Neural cell (in vitro differentiated cells): Measurements from ENCODE around the gene FBXW8. TPM values are rescaled to one million over a fixed set of nuclear protein-coding genes. Genes with fewer than 3 reads are reported as not detected.

Experiments
- H2AFZ ChIP-seq: fragments of 200-600, 300-800 bp; sonication (generic), shearing (Covaris generic); 2 replicates; pipeline ENCODE4 v1.6.0; 2014; ENCODE audit warnings: low read depth, mild to moderate bottlenecking, antibody characterized with exemption, low read length, moderate library complexity
- H3F3A ChIP-seq: fragments of 200-600 bp; shearing (Covaris generic); 2 replicates; pipeline ENCODE4 v1.6.1; 2016; ENCODE audit warnings: mild to moderate bottlenecking, moderate library complexity, mixed read lengths, antibody characterized with exemption, low read length; ENCODE audit not compliant: insufficient read depth, poor library complexity, severe bottlenecking
- H3K27ac ChIP-seq: fragments of 200-600, 300-800 bp; sonication (generic), shearing (Covaris generic); 2 replicates; pipeline ENCODE4 v1.5.1; 2014; ENCODE audit warnings: mild to moderate bottlenecking, low read length, moderate library complexity
- H3K27me3 ChIP-seq: fragments of 300-800, 200-600 bp; sonication (generic), shearing (Covaris generic); 2 replicates; pipeline ENCODE4 v1.6.0; 2014; ENCODE audit warnings: mild to moderate bottlenecking, low read depth, low read length, moderate library complexity; ENCODE audit not compliant: insufficient read depth
- H3K36me3 ChIP-seq: fragments of 300-800, 200-600 bp; sonication (generic), shearing (Covaris generic); 2 replicates; pipeline ENCODE4 v1.5.1; 2014; ENCODE audit warnings: mild to moderate bottlenecking, antibody characterized with exemption, low read length, moderate library complexity; ENCODE audit not compliant: insufficient read depth
- H3K4me2 ChIP-seq: fragments of 300-800, 200-600 bp; sonication (generic), shearing (Covaris generic); 2 replicates; pipeline ENCODE4 v1.6.0; 2014; ENCODE audit warnings: mild to moderate bottlenecking, low read length
- H3K4me3 ChIP-seq: fragments of 300-800, 200-600 bp; sonication (generic), shearing (Covaris generic); 2 replicates; pipeline ENCODE4 v1.5.1; 2014; ENCODE audit warnings: mild to moderate bottlenecking, low read length, moderate library complexity
- H3K79me2 ChIP-seq: fragments of 200-600 bp; shearing (Covaris generic); replicated peaks from 2 replicates; pipeline ENCODE4 v1.6.0; 2014; ENCODE audit warnings: mild to moderate bottlenecking, low read length, moderate library complexity; ENCODE audit not compliant: insufficient read depth
- H3K9ac ChIP-seq: fragments of 300-800, 200-600 bp; sonication (generic), shearing (Covaris generic); 2 replicates; pipeline ENCODE4 v1.6.1; 2016; ENCODE audit warnings: mild to moderate bottlenecking, low read length, mixed read lengths
- H3K9me2 ChIP-seq: fragments of 200-600 bp; shearing (Covaris generic); 2 replicates; pipeline ENCODE4 v1.6.1; 2016; ENCODE audit warnings: mild to moderate bottlenecking, low read length, mixed read lengths; ENCODE audit not compliant: insufficient read depth
- H3K9me3 ChIP-seq: fragments of 200-600, 300-800 bp; sonication (generic), shearing (Covaris generic); 2 replicates; pipeline ENCODE4 v1.6.1; 2016; ENCODE audit warnings: mild to moderate bottlenecking, mixed run types, low read length, moderate library complexity, mixed read lengths
- H4K20me1 ChIP-seq: fragments of 200-600 bp; shearing (Covaris generic); 2 replicates; pipeline ENCODE4 v1.6.1; 2016; ENCODE audit warnings: mild to moderate bottlenecking, mixed run types; ENCODE audit not compliant: insufficient read depth
- CTCF ChIP-seq: fragments of 450-650 bp; IDR thresholded peaks from 2 replicates; pipeline ENCODE4 v1.5.1; 2014; ENCODE audit warnings: antibody characterized with exemption, mild to moderate bottlenecking, moderate library complexity; ENCODE audit not compliant: poor library complexity, severe bottlenecking
- EP300 ChIP-seq: fragments of 450-650 bp; conservative IDR thresholded peaks from 2 replicates; pipeline ENCODE4 v1.6.1; 2014; ENCODE audit warnings: antibody characterized with exemption, mild to moderate bottlenecking, moderate library complexity; ENCODE audit not compliant: poor library complexity, severe bottlenecking
- EZH2 ChIP-seq: fragments of 200-600, 300-800 bp; shearing (Covaris generic), sonication (generic); IDR thresholded peaks from 2 replicates; pipeline ENCODE4 v1.6.1; 2014; ENCODE audit warnings: antibody characterized with exemption, low read length, borderline replicate concordance, mild to moderate bottlenecking; ENCODE audit not compliant: insufficient read depth, poor library complexity, severe bottlenecking
- MXI1 ChIP-seq: fragments of 450-650 bp; conservative IDR thresholded peaks from 2 replicates; pipeline ENCODE4 v1.6.1; 2014; ENCODE audit warnings: antibody characterized with exemption, mild to moderate bottlenecking; ENCODE audit not compliant: poor library complexity, severe bottlenecking
- POLR2AphosphoS5 ChIP-seq: IDR thresholded peaks from 2 replicates; pipeline ENCODE4 v1.6.1; 2012
- RAD21 ChIP-seq: fragments of 450-650 bp; conservative IDR thresholded peaks from 2 replicates; pipeline ENCODE4 v1.6.1; 2014; ENCODE audit warnings: antibody characterized with exemption, mild to moderate bottlenecking, moderate library complexity
- REST ChIP-seq: IDR thresholded peaks from 2 replicates; pipeline ENCODE4 v1.6.1; 2012; ENCODE audit warnings: borderline replicate concordance
- SMC3 ChIP-seq: fragments of 450-650 bp; conservative IDR thresholded peaks from 2 replicates; pipeline ENCODE4 v1.6.1; 2014; ENCODE audit warnings: antibody characterized with exemption, mild to moderate bottlenecking, moderate library complexity; ENCODE audit not compliant: poor library complexity
- TAF1 ChIP-seq: IDR thresholded peaks from 2 replicates; pipeline ENCODE4 v1.6.1; 2012; ENCODE audit warnings: low read depth
- polyA plus RNA-seq: library from polyadenylated mRNA; depleted of rRNA; stranded (reverse); fragments of >200 nt; gene quantifications from 2 replicates; pipeline ENCODE4 v1.2.3, GENCODE V29; 2014

Gene FBXW8
- polyA plus RNA-seq, 1 donor from 2014 or later = 5.6 TPM

- Histone ChIP-seq H3K9me3 (no peaks in the 10 kb centered on the region), H3K27me3 (no peaks in the 10 kb centered on the region), H4K20me1 (no peaks in the 10 kb centered on the region), H3K36me3 (no peaks in the 10 kb centered on the region), H3K9me2 (no peaks in the 10 kb centered on the region), H3K9ac (no peak overlapping the region), H3F3A (no peaks in the 10 kb centered on the region), H2AFZ (no peak overlapping the region), H3K79me2 (no peaks in the 10 kb centered on the region), H3K4me2 (no peak overlapping the region), H3K4me3 (no peak overlapping the region), H3K27ac (peak overlapping the region; percentile 62)
- TF ChIP-seq TAF1 (no peak), REST (no peak), RAD21 (no peak), EP300 (no peak)
Observed at GRCh38 chr12:117018685-117019084, 107.9 kb downstream of the FBXW8 start.

GRCh38 chr12:117019866-117020265 is 109.1 kb downstream of the FBXW8 start:
- Histone ChIP-seq H3F3A (no peaks in the 10 kb centered on the region), H3K9ac (peak overlapping the region; percentile 57), H3K9me3 (no peaks in the 10 kb centered on the region), H3K27ac (peak overlapping the region; percentile 80), H3K27me3 (no peaks in the 10 kb centered on the region), H4K20me1 (no peaks in the 10 kb centered on the region), H2AFZ (no peak overlapping the region), H3K79me2 (no peaks in the 10 kb centered on the region), H3K4me3 (no peak overlapping the region), H3K4me2 (no peak overlapping the region), H3K9me2 (no peaks in the 10 kb centered on the region), H3K36me3 (no peaks in the 10 kb centered on the region)
- TF ChIP-seq POLR2AphosphoS5 (peak; percentile 73), EP300 (peak; percentile 80), TAF1 (no peak), CTCF (no peak)

- TF ChIP-seq EP300 = no peak
- TF ChIP-seq RAD21 = no peak
- no peak for TF ChIP-seq EZH2
- no peak for TF ChIP-seq POLR2AphosphoS5
- TF ChIP-seq SMC3 = no peak
- TF ChIP-seq CTCF = no peak
- TF ChIP-seq REST = no peak
- no peak for TF ChIP-seq TAF1
- no peak for TF ChIP-seq MXI1
- no peaks in the 10 kb centered on the region for H3F3A ChIP-seq
- no peaks in the 10 kb centered on the region for H3K27me3 ChIP-seq
- no peaks in the 10 kb centered on the region for H3K79me2 ChIP-seq
- no peaks in the 10 kb centered on the region for H3K9me2 ChIP-seq
- H3K4me2 ChIP-seq = no peak overlapping the region
- H3K9me3 ChIP-seq = no peaks in the 10 kb centered on the region
- H4K20me1 ChIP-seq = no peaks in the 10 kb centered on the region
- no peak overlapping the region for H3K4me3 ChIP-seq
- H3K9ac ChIP-seq = peak overlapping the region; percentile 57
- H3K27ac ChIP-seq = peak overlapping the region; percentile 80
- no peaks in the 10 kb centered on the region for H3K36me3 ChIP-seq
- no peak overlapping the region for H2AFZ ChIP-seq
Observed at GRCh38 chr12:117020536-117021220, 109.9 kb downstream of the FBXW8 start.
